GM03348 (cell line): ENCODE measurements around the gene UACA.
"Not testable (repeated sequence)": the region's sequence is repeated elsewhere in the genome, so short reads cannot be mapped to it uniquely, and the experiment has no call there.

Experiments
- DNase-seq: peaks from one replicate; pipeline ENCODE4 v3.0.0; 2012; ENCODE audit warnings: low spot score

Gene UACA

DNA sequence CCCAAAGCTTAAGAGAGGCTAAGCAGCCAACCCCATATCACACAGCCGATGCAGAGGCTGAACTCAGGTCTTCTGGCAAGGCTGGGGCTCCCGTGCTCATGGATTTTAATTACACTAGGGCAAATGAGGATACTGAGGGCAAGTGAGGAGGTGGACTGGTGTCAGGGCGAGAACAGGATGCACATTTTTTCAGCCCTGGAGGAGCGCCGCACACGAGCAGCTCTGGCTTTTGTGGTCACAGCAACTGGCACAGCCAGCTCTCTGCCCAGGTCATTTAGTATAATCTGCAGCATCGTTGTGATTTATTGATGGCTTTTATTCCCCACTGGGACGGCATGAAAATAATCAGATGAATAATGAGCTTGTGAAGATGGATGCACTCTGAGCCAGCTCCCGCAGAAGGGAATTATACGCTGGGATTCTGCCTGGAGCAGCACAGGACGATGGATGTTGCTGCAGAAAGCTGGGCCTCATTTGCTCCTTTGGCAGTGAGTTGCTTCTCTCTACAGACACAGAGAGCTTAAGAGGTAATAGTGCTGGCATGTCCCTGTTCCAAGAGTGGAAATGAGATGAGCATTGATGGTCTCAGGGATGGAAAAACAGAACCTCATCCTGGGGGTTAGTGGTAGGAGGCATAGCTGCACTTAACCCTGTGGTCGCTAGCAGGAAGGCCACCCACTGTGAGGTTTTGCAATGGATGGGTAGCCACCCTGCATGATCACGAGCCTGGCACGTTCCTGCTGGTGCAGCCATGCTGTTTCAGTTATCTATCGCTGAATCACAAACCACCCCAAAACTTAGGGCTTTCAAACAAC is 135.4 kb downstream of the UACA start:
- peak; percentile 29 for DNase-seq

DNA sequence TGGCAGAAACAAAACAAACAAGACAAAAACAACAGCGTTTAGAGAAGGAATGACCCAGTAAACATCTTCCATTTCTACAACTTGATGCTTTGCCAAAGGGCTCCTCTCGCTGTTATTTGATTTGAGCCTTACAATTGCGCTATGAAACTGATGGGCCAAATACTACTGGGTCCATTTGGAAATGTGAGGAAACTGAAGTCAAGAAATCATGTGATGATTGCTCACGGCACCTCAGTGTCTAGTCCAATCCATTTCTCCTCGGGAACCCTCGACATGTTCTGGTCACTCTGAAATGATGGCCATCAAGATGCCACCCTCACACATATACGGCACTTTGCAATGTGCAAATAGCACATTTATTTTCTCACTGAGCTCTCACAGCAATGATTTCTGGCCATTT is 136.0 kb downstream of the UACA start:
- DNase-seq, result no peak

DNA sequence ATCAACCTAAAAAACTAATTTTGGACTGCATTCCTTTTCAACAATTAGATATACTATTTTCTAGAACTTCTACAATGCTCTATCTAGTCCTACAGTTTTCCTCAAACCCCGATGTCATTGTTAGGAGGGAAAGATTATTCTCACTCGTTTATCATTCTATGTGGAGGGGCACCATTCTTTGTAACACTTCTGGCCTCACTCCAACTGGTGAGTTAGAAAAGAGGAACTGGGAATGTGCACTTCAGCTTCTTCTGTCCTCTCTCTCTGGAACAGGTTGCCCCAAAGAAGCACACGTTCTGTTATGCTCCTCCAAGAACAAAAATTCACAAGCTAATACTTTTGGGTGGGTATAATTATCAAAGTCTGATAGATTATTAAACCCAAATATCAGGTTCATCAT is 137.9 kb downstream of the UACA start:
- DNase-seq, result no peak

DNA sequence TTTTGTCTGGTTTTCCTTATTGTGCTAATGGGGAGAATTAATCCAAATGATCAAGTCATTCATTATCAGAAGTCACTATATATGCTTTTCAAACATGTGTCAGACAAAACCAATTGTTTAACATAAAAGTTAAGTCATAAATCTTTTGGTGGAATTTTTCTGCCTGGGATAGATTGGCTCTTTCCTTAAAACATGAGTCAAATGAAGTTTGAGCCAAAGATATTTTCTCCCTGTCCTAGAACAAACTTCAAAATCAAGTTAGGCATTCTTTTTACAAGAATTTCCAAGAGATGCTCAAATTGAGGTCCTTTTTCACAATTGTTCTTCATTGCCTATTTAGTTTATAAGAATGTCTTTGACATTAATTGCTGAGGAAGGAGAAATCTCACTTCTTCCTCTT is 138.3 kb downstream of the UACA start:
- no peak for DNase-seq

DNA sequence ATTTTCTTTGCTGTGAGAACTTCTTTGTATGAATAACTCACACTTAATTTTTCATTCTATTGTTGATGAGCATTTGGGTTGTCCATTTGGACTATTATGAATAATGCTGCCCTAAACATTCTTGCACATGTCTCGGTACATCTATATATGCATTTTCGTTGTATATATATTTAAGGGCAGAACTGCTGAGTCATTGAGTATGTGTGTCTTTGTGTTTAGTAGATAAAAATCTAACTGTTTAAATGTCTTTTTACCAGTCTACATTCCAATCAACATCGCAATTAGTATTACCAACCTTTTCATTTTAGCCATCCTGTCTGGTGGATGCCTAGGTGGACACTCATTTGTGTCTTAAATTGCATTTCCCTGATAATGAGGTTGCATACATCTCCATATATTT is 144.4 kb downstream of the UACA start:
- no peak for DNase-seq

DNA sequence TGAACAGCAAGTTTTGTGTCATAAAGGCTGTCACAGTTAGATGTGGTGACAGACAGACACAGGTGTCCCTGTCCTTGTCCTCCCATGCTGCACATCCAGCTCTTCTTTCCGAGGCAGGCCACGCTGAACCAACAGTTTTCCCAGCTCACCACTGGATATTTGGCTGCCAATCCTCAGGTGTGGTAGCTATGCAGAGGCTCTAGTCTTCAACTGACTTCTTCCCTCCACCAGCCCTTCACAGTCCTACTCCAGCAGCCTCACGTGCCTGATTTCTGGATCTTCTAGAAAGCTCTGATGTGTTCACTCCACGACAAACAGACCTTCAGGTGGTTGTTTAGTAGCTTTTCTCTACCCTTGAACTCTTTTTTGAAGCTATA is 145.5 kb downstream of the UACA start:
- no peak for DNase-seq

DNA sequence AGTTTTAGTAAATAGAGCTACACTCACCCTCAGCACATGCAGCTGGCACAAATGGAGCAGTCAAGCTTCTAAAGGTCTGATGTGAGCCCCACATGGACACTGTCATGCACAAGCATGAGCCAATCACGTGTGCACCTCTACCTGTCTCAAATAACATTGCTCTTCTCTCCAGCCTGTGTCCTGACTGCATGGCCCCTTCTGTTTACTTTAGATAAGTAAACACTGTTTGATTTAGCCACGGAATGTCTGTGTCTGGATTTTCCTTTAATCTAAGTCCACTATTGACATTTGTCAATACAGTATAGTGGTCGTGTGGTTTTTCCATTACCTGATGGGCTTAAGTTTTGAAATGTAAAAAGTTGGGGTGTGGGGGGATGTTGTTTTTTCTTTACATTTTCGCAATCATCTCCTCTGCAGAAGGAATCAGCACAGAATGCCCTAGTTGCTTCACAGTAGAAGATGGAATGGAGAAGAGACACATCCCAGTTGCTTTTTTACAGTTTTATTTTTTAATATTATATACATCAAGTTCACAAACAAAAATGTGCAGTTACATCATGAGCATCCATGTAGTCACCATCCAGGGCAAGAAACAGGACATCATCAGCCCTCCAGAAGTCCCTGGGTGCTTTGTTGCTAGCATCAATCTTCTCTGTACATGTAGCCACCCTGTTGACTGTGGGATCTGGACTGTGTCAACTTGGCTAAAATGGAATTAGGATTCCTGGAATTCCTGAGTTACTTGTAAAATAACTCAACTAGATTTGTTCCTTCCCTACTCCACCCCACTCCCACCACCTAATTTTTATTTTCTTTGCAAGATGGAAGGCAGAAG is 146.1 kb downstream of the UACA start:
- DNase-seq, result no peak

DNA sequence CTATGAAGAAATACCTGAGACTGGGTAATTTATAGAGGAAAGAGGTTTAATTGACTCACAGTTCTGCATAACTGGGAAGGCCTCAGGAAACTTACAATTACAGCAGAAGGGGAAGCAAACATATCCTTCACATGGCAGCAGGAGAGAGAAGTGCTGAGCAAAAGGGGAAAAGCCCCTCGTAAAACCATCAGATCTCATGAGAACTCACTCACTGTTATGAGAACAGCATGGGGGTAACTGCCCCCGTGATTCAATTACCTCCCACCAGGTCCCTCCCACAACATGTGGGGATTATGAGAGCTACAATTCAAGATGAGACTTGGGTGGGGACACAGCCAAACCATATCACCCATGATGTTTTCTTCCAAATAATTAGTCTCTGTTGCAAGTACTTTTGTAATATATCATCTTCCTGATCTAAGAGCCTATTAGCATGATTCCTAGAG is 147.0 kb downstream of the UACA start:
- not testable (repeated sequence) for DNase-seq

DNA sequence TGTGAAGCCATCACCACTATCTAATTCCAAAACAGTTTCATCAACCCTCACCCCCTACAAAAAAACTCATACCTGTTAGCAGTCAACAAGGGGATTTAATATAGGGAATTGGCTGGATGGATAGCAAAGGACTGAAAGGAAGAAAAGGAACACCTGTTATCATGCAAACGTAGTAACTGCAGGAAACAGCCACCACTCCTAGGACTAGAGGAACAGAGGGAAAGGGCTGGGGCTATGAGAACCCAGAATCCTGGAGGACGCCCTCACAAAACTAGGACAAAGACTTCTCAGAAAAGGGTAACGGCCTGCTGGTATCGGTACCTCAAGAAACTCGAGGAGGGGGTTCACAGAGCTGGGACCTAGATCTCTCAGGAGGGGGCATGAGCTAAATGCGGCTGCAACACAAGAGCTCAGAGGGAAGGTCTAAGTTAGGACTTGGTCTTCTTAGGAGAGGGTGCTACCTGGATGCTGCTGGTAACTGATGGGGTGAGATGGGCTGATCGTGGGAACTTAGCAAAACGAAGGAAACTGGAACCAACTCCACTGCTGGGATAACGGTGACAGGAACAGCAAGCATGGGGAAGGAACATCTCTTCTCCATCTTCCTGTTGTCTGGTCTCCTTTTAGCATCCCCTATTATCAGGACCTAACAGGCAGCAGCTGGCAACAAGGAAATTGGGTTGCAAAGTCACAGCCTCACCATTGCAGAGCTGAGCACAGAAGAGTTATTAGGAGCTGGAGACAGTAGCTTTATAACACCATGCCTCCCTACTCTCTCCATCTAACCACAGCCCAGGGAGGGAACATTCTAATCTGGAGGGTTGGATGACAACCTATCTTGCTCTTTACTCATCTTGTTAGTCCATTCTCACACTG is 147.7 kb downstream of the UACA start:
- no peak for DNase-seq

DNA sequence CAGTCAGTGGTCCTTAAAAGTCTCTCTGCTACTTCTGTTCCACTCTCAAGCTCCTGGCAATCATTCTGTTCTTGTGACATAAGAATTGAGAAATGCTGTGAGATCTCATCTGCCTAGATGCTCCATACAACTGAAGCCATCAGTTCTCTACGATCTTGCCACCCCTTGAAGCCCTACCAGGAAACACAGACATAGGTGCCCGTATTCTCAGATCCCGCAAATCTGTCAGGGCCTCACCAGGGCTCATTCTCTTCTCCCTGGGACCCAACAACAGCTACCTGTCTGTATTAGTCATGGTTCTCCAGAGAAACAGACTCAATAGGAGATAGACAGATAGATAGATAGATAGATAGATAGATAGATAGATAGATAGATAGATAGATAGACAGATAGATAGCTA is 149.1 kb downstream of the UACA start:
- DNase-seq, result no peak

DNA sequence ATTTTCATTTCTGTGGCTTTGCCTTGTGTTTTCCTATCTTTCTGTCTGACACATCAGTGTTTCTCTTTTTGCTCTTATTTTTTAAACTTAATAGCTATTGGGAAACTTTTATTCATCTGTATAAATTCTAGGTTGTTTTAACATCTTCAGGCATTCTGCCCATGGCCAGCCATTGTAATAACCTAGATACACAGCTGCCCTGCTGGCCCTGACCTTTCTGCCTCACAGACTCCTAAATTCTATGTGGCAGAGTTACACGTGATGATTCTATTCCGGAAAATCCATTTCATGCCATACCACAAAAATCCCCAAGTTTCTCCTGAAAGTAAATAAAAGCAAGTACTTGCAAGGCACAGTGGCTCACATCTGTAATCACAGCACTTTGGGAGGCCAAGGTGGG is 150.1 kb downstream of the UACA start:
- DNase-seq, result no peak

DNA sequence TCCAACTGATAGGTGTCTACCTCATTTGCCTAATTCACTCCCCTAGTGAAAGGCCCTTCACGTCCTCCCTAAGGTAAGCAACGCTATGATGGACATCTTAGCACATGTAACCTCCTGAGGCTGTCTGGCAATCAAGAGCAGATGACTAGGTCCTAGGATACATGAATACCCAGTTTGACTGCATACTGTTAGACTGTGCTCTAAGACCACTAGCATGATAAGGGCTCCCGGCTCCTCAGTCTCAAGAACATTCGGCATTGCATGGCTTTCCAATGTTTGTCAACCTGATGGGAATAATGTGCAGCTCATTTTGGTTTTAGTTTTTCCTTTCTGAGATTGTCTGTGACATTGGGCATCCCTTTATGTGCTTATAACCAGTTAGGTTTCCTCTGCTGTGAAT is 152.1 kb downstream of the UACA start:
- DNase-seq, result no peak

DNA sequence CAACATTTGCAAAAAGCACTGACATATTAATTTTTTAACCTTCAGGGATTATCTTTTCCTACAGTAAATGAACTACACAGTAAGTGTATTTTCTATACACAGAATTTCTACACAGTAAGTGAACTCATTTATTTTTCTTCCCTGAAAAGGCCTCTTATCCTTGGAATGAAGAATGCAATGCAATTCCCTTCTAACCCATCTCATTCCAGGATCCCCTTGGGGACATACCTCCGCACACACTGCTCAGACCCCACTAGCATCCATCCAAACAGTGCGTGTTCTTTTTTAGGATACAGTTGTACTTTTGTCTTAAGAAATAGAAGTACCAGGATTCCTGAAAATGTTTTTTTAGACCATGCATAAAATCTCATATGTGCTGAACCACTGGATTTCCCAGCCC is 152.8 kb downstream of the UACA start:
- DNase-seq, result no peak

DNA sequence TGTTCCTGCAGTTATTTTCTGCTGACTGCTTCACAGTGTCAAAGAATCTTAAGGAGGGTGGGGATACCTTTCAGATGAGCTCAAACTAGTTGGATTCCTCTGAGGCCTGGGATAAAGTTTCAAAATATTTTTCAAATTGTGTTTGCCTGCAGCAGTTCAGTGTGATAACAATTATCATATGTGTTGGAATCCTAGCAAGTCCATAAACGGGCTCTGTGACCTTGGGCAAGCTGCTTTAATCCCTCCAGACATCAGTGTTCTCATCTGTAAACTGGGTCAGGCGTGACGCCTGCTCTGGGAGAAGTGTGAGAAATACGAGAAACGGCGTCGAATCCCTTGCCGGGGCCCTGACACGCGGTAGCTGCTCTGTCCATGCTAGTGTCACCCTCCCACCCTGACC is 153.5 kb downstream of the UACA start:
- DNase-seq, result no peak

DNA sequence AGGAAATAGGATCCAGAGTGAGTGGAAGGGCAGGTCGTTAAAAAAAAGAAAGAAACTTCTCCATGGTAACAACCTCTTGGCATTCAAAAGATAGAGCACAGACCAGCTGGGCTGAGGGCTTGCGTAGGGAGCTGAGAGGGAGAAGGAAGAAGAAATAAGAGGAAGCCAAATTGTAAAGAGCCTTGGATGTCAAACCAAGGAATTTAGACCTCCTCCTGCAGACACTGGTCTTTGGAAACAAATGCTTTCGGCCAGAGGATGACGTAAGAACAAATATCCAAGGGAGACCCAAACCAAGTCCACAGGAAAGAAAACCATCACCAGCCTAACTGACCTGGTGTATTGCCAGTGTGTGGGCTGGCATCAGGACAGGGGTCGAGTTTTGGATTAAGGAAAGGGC is 155.2 kb downstream of the UACA start:
- no peak for DNase-seq

DNA sequence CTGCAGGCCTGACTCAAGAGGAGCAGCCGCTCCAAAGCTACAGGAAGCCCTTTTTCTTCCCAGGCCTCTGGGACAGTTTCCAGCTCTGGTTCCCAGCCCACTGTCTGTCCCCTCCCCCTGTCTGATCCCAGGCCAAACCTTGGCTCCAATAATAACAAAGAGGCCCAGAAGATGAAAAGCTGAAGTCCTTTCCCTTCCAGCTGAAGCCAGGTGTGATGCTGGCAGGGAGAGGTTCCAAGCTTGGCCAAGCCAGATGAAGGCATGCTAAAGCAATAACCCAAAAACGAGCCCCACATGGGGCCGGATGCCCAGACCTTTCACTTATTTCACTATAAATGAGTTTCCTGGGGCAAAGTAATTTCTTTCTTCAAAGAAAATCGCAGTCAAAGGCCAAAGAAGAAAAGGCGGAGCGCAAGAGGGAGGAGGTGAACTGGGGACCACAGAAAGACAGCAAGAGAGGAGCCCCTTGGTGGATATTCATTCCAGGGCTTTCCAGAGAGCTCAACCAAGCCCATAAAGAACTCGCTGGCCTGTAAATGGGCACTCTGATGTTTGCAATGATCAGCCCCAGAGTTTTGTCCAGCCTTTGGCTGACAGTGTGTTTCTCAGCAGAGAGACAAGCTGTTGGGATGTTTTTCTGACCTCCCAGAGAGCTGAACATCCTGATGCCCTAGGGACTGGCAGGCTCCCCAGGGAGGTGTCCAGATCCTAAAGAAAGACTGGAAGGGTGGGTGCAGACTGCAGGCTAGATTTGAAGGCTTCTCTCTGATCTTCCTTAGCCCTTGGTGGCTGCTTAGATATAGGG is 157.6 kb downstream of the UACA start:
- peak; percentile 40 for DNase-seq

DNA sequence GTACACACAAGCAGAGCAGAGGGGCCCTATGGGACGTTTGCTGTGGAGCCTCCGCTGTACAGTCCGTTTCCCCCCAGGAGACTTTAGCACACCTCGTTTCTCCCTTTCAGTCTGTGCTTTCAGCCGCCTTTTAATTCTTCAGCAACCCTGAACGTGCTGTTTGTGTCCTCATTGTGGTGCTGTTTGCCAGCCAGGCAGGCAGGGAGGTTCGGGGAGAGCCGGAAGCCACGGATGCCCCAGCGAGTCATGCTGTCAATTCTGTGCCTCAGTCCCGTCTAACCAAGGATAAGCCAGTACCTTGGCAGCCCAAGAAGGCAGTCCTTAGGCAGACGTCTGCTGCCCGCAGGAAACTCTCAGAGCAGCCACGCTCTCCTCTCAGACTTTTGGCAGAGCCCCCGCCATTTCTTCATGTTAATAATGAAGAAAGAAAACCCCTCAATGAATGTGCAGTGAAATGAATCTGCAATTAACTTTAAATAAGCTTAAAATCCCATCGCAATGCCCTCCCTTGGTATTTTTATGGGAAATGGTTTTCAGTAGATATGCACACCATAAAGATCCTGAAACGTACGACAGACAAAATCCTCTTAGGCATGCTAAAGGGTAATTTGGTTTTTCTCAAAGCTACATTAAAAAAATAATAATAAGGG is 158.6 kb downstream of the UACA start:
- no peak for DNase-seq
